K562 (cell line): ENCODE results near the gene SORCS1. TPM values are rescaled to one million over a fixed set of nuclear protein-coding genes. Genes with fewer than 3 reads are reported as not detected.

Experiments
- ATAC-seq: fragments of 200-7000 bp; cut with Tn5 transposase; 3 replicates; pipeline ENCODE4 v1.9.1; 2020; ENCODE audit warnings: moderate library complexity
- BruUV-seq: library from RNA; stranded (reverse); fragments of 400-500 nt; replicated peaks from 2 replicates; lab custom pipeline; 2021; lab: Mats Ljungman, UMichigan
- CTCF ChIA-PET: fragments of 300-600 bp; formaldehyde crosslinking; extraction: SDS; loops from one replicate; lab custom pipeline; 2021; ENCODE audit warnings: low intra/inter-chr PET ratio; lab: Yijun Ruan, JAX
- POLR2A ChIA-PET: fragments of 300-600, 350-650 bp; sonication (Branson Sonifier 250); formaldehyde crosslinking; extraction: SDS; loops from one replicate; lab custom pipeline; 2021; ENCODE audit warnings: antibody characterized with exemption, inconsistent platforms; lab: Yijun Ruan, JAX
- DNase-seq, 4 experiments: peaks; one replicate each; pipeline versions ENCODE4 v3.0.0 to v3.0.0-alpha.2; 2011 to 2018; ENCODE audit warnings: low spot score in 3 of 4, mixed read lengths in 3 of 4; ENCODE audit errors: extremely low read depth in 1 of 4
- FAIRE-seq: peaks from 2 replicates; lab custom pipeline; 2011; peaks lifted over from hg19 to GRCh38; lab: Jason Lieb, UNC
- H2AFZ ChIP-seq: 2 replicates; pipeline ENCODE4 v1.6.0; 2011; ENCODE audit warnings: low read depth, low read length, control low read depth, inconsistent platforms
- H3K27ac ChIP-seq: fragments of 200-600 bp; 3 replicates; pipeline ENCODE4 v1.8.0; 2011; ENCODE audit warnings: low read depth, mild to moderate bottlenecking, control low read depth, inconsistent platforms, low read length, moderate library complexity, mixed read lengths; ENCODE audit errors: extremely low read depth
- H3K27me3 ChIP-seq, 2 experiments: fragments of 300-600 bp in 1 of 2; 2 replicates in 1 of 2; 3 replicates in 1 of 2; pipeline versions ENCODE4 v1.6.0 to v1.8.0; 2011; ENCODE audit warnings: inconsistent platforms in 2 of 2, low read length in 2 of 2, mild to moderate bottlenecking in 1 of 2, mixed read lengths in 1 of 2, moderate library complexity in 1 of 2; ENCODE audit not compliant: control insufficient read depth in 2 of 2, insufficient read depth in 2 of 2
- H3K36me3 ChIP-seq: fragments of 300-600 bp; 3 replicates; pipeline ENCODE4 v1.8.0; 2011; ENCODE audit warnings: mild to moderate bottlenecking, low read length, inconsistent platforms; ENCODE audit not compliant: control insufficient read depth, insufficient read depth
- H3K4me1 ChIP-seq, 2 experiments: fragments of 200-600 bp in 1 of 2; replicated peaks in 1 of 2; 2 replicates in 1 of 2; 3 replicates in 1 of 2; pipeline versions ENCODE4 v1.5.1 to v1.8.0; 2011; ENCODE audit warnings: inconsistent platforms in 2 of 2, low read length in 2 of 2, mild to moderate bottlenecking in 1 of 2, mixed read lengths in 1 of 2, moderate library complexity in 1 of 2; ENCODE audit not compliant: control insufficient read depth in 2 of 2, insufficient read depth in 2 of 2
- H3K4me2 ChIP-seq: 2 replicates; pipeline ENCODE4 v1.6.1; 2011; ENCODE audit warnings: low read length, control low read depth, inconsistent platforms, mixed read lengths; ENCODE audit not compliant: insufficient read depth
- H3K4me3 ChIP-seq: fragments of 200-600 bp; sonication (generic), shearing (Covaris generic); 2 replicates; pipeline ENCODE4 v1.5.1; 2016; ENCODE audit warnings: control low read depth, inconsistent platforms
- H3K79me2 ChIP-seq: fragments of 200-600 bp; 3 replicates; pipeline ENCODE4 v1.8.0; 2011; ENCODE audit warnings: low read length, inconsistent platforms; ENCODE audit not compliant: control insufficient read depth, insufficient read depth
- H3K9ac ChIP-seq, 2 experiments: 2 replicates each; pipeline versions ENCODE4 v1.6.0 to v1.6.1; 2011; ENCODE audit warnings: low read depth in 2 of 2, low read length in 2 of 2, control low read depth in 1 of 2, inconsistent platforms in 1 of 2, mild to moderate bottlenecking in 1 of 2, mixed read lengths in 1 of 2; ENCODE audit not compliant: insufficient read depth in 1 of 2
- H3K9me1 ChIP-seq: one replicate; pipeline ENCODE4 v1.6.0; 2011; ENCODE audit warnings: inconsistent platforms, mild to moderate bottlenecking, low read length, moderate library complexity; ENCODE audit not compliant: control insufficient read depth, insufficient read depth
- H3K9me3 ChIP-seq: replicated peaks from 2 replicates; pipeline ENCODE4 v1.5.1; 2011; ENCODE audit warnings: low read depth, low read length, inconsistent platforms; ENCODE audit not compliant: control insufficient read depth, insufficient read depth
- H4K20me1 ChIP-seq: replicated peaks from 2 replicates; pipeline ENCODE4 v1.6.1; 2011; ENCODE audit warnings: low read length, inconsistent platforms, mixed read lengths; ENCODE audit not compliant: control insufficient read depth, insufficient read depth
- CBX5 ChIP-seq: IDR thresholded peaks from 2 replicates; pipeline ENCODE4 v1.6.1; 2014; ENCODE audit warnings: low read depth, borderline replicate concordance
- NFE2L1 ChIP-seq: fragments of 450-650 bp; IDR thresholded peaks from 2 replicates; pipeline ENCODE4 v1.6.1; 2016; ENCODE audit warnings: missing genetic modification characterization, low read depth, mild to moderate bottlenecking, missing compliant biosample characterization, moderate library complexity, borderline replicate concordance
- NRF1 ChIP-seq, 2 experiments: fragments of 450-650 bp; IDR thresholded peaks in 1 of 2; conservative IDR thresholded peaks in 1 of 2; 2 replicates each; pipeline ENCODE4 v1.6.1; 2014; ENCODE audit warnings: mild to moderate bottlenecking in 2 of 2
- RFX7 ChIP-seq: fragments of 250-450 bp; sonication (Bioruptor Pico); IDR thresholded peaks from 2 replicates; pipeline ENCODE4 v1.5.1; 2021; ENCODE audit warnings: mild to moderate bottlenecking
- ZBTB26 ChIP-seq: fragments of 450-650 bp; formaldehyde crosslinking; IDR thresholded peaks from 2 replicates; pipeline ENCODE4 v1.4.0; 2022; ENCODE audit warnings: missing genetic modification characterization
- ZNF184 ChIP-seq: sonication (generic); formaldehyde crosslinking; IDR thresholded peaks from 2 replicates; pipeline ENCODE4 v1.5.0; 2020; ENCODE audit warnings: missing genetic modification reagents
- ZNF778 ChIP-seq: fragments of 450-650 bp; formaldehyde crosslinking; IDR thresholded peaks from 2 replicates; pipeline ENCODE4 v1.4.0; 2020; ENCODE audit warnings: mild to moderate bottlenecking, moderate library complexity
- ZSCAN32 ChIP-seq: fragments of 450-650 bp; formaldehyde crosslinking; IDR thresholded peaks from 2 replicates; pipeline ENCODE4 v1.4.0; 2020; ENCODE audit warnings: mild to moderate bottlenecking, moderate library complexity
- WGBS: fragments of 100-300 bp; shearing (Covaris generic); methylation state at CpG from one replicate; pipeline ENCODE4 v1.1.6; 2016; ENCODE audit warnings: low coverage, mixed read lengths; ENCODE audit not compliant: insufficient coverage; ENCODE audit errors: missing lambda C conversion rate; 5-methylcytosine and 5-hydroxymethylcytosine counted together
- in situ Hi-C: fragments of 300-500 bp; cut with MboI; formaldehyde crosslinking; loops from 4 replicates; pipeline ENCODE4 v1.15.0; 2018; ENCODE audit warnings: inconsistent platforms, mixed read lengths
- intact Hi-C: fragments of 100-400 bp; cut with micrococcal nuclease; formaldehyde crosslinking; loops from 2 replicates; pipeline ENCODE4 v1.14.2; 2022
- polyA plus RNA-seq, 8 experiments: library from polyadenylated mRNA; depleted of rRNA in 4 of 8; stranded (reverse) in 5 of 8; unstranded in 3 of 8; fragments of >200 nt; fragmentation: Nextera tagmentation in 2 of 8; fragmentation: Illumina TruSeq in 1 of 8; extraction: Ambion mirVana in 2 of 8; extraction: Trizol in 1 of 8; gene quantifications; 2 replicates each; pipeline versions ENCODE4 v1.2.1 to v1.2.3, GENCODE V29; 2011 to 2014; ENCODE audit warnings: inconsistent platforms in 1 of 8, missing spikeins in 1 of 8
- total RNA-seq, 7 experiments: library from RNA; depleted of rRNA in 6 of 7; stranded (reverse); fragments of >200 nt in 6 of 7; fragmentation: Illumina TruSeq in 2 of 7; extraction: Trizol in 2 of 7; gene quantifications; 2 replicates each; pipeline versions ENCODE4 v1.2.1 to v1.2.3, GENCODE V29; 2011 to 2021; ENCODE audit warnings: low replicate concordance in 1 of 7

Gene SORCS1
- total and polyA plus RNA-seq, 9 of the 15 experiments (the other 6 are each of a cell fraction or from before 2014, with no cell fraction given), result 1.5 to 3.9 (median 2.7) TPM

DNA sequence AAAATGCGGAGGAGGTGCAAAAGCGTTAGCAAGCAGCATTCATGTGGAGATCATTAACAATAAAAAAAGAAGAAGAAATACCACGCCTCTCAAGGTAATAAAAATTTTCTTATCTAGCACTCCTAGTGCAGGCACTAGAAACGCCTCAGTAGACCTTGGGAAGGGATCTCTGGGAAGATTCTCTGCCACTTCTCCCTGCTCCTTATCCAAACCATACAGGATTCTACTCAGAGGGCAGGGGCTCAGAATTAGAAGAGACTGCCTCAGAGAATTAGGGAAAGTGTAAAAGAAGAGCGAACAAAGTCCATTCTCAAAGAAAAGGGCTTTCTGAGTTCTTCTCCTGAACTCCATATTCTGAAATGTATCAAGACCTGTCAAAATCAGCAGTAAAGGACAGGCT lies 413.4 kb downstream of the SORCS1 start:
- H3K4me3 ChIP-seq, result no peak overlapping the region
- no peak for FAIRE-seq
- CTCF ChIA-PET, result no interaction called here
- H2AFZ ChIP-seq, result no peak overlapping the region
- no peak overlapping the region for H3K9ac ChIP-seq
- H4K20me1 ChIP-seq, result no peaks in the 10 kb centered on the region
- TF ChIP-seq ZBTB26, result no peak
- no peak for TF ChIP-seq ZNF778 (CRISPR knock-in tag)
- no peak for TF ChIP-seq ZNF184
- TF ChIP-seq RFX7, result no peak
- no peak for TF ChIP-seq ZSCAN32 (CRISPR knock-in tag)
- no peaks in the 10 kb centered on the region for H3K27me3 ChIP-seq
- WGBS, result 0% methylated on average over 2 of the region's 5 CpGs
- POLR2A ChIA-PET, result no interaction called here
- H3K9me3 ChIP-seq, result no peaks in the 10 kb centered on the region
- intact Hi-C loops (no loop called here), in situ Hi-C loops (no loop called here)
- H3K36me3 ChIP-seq, result no peaks in the 10 kb centered on the region
- no peak overlapping the region for H3K27ac ChIP-seq
- H3K4me1 ChIP-seq, result no peaks in the 10 kb centered on the region
- no peak for ATAC-seq
- no peak overlapping the region for H3K4me2 ChIP-seq
- no peak for DNase-seq
- no peaks in the 10 kb centered on the region for H3K9me1 ChIP-seq
- no TSS peak for BruUV-seq
- H3K79me2 ChIP-seq, result no peaks in the 10 kb centered on the region

DNA sequence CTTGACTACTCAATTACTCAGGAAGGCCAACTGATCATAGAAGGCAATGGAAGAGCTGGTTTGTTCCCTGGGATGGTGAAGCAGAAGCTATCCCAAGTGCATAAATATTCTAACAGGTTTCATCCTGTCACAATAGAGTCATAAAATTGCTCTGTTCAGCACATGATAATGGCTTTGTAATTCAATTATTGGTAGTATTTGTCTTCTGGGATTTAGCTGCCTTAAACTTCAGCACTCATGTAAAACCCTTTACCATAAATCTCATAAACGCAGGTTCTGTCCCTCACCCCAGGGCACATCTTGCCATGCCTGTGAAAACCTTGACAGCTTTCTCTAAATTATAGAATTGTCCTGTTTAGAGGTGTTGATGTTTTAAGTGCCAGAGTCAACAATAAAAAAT lies 417.6 kb downstream of the SORCS1 start:
- ChIA-PET POLR2A (no interaction called here), CTCF (no interaction called here)
- intact Hi-C loops (no loop called here), in situ Hi-C loops (no loop called here)
- Histone ChIP-seq H3K36me3 (no peaks in the 10 kb centered on the region), H3K4me2 (no peak overlapping the region), H3K79me2 (no peaks in the 10 kb centered on the region), H3K4me3 (no peak overlapping the region), H3K9me1 (no peaks in the 10 kb centered on the region), H3K27ac (no peak overlapping the region), H3K4me1 (no peaks in the 10 kb centered on the region), H2AFZ (no peak overlapping the region), H3K9ac (no peak overlapping the region), H3K9me3 (no peaks in the 10 kb centered on the region), H4K20me1 (no peaks in the 10 kb centered on the region), H3K27me3 (no peaks in the 10 kb centered on the region)
- WGBS, result 0% methylated on average over 1 of the region's 1 CpG
- no peak for DNase-seq
- FAIRE-seq, result no peak
- no TSS peak for BruUV-seq
- no peak for ATAC-seq
- TF ChIP-seq CBX5 (no peak), NFE2L1 (tag) (no peak), NRF1 (conservative IDR thresholded peaks at IDR 0.05 in 1 of 2, IDR thresholded peaks at IDR 0.05 in 1 of 2) (no peak)
